ENCODE results near the gene DAW1. TPM values are rescaled to one million over a fixed set of nuclear protein-coding genes. Genes with fewer than 3 reads are reported as not detected.

DAW1 gene
- total and polyA plus RNA-seq, 10 of the 15 experiments (the other 5 are each of a cell fraction or from before 2014, with no cell fraction given) = 0.04 TPM; not detected in 9

DNA sequence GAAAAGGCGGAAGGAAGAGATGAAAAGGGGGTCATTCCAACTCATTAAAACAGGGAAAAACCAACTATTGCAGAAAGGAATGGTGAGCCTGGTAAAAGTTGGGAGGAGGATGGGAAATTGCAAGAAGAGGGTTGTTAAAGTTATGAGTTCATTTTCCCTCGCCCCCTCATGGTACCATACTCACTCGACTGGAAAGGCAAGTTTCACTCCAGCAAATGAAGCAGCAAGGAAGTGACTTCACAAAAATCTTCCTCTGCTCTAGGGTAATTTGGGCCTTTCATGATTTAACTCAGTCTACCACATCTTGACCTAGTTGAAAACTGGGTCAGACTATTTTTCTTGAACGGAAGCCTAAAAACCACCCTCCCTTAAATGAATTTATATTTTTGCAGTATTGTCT lies 22.8 kb upstream of the DAW1 start (continued):
- TF ChIP-seq TCF12 (IDR thresholded peaks at IDR 0.05; ENCODE audit: low read depth, low read length) = no peak

DNA sequence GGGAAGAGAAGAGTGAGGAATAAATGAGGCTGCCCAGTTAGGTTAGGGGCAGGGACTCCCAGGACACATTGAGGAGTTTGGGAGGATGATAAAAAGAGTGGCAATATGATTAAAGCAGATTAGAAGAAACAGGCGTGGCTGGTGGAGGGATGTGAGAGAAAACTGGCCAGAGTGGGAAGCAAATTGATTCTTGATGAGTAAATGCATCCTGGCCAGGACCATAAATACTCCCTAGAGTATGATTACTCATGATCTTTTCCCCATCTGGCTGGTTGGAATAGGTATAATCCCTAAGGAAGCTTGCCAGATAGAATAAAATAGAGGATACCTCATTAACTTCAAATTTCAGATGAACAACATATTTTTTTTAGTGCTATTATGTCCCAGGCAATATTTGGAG lies 21.5 kb upstream of the DAW1 start:
- H3K36me3 ChIP-seq (ENCODE audit: control insufficient read depth in 2 of 2, insufficient read depth in 2 of 2, low read length in 1 of 2) = no peaks in the 10 kb centered on the region
- no peaks in the 10 kb centered on the region for H3K79me2 ChIP-seq (ENCODE audit: control insufficient read depth, insufficient read depth, low read length)
- no peaks in the 10 kb centered on the region; the same call in 2 of the 3 replicates for H3K9me3 ChIP-seq (replicated peaks; ENCODE audit: control insufficient read depth, insufficient read depth, low read length)
- BruUV-seq (replicated peaks) = no TSS peak
- H3K4me1 ChIP-seq (ENCODE audit: control insufficient read depth, insufficient read depth, low read length) = peaks cover 8% of the 10 kb centered on the region; the same call in 1 of the 2 replicates
- in situ Hi-C loops (cut with MboI) = no loop called here
- intact Hi-C loops (cut with micrococcal nuclease; ENCODE audit: unreplicated experiment) = loop anchor here (2.0 to 10.0 kb wide), 5 partner anchors 35 to 525 kb away; partner anchors contain the start of gene MFF
- H3K27me3 ChIP-seq (replicated peaks in 1 of 2; ENCODE audit: control insufficient read depth in 2 of 2, insufficient read depth in 2 of 2, low read length in 1 of 2) = no peaks in the 10 kb centered on the region
- ChIA-PET SMC1A (ENCODE audit: uncharacterized antibody, unreplicated experiment) (interaction anchor here (0.6 to 0.9 kb wide), 2 partner anchors 58 to 70 kb away, joined by 3 read pairs; no protein-coding TSS in a partner anchor), RAD21 (ENCODE audit: unreplicated experiment) (interaction anchor here (0.9 kb wide), 1 partner anchor 8 kb away, joined by 5 read pairs; no protein-coding TSS in a partner anchor), POLR2A (no interaction called here), CTCF (no interaction called here)
- DNase-seq (ENCODE audit: low read depth, low spot score) (no peak), FAIRE-seq (no peak), ATAC-seq (no peak)
- TF ChIP-seq DPF2 (IDR thresholded peaks at IDR 0.05) (no peak), POLR2A (IDR thresholded peaks at IDR 0.05; ENCODE audit: low read depth, low read length) (no peak), MTA2 (IDR thresholded peaks at IDR 0.05; ENCODE audit: low read depth) (no peak), ZNF207 (IDR thresholded peaks at IDR 0.05; ENCODE audit: borderline replicate concordance) (no peak), TAF1 (IDR thresholded peaks at IDR 0.05; ENCODE audit: borderline replicate concordance, low read depth, low read length) (no peak)
- no peak overlapping the region for H3K9ac ChIP-seq (ENCODE audit: control insufficient read depth, insufficient read depth, low read length)
- WGBS (ENCODE audit: insufficient coverage, insufficient replicate concordance, low lambda C conversion rate, missing lambda C conversion rate) = 67% methylated on average over 1 of the region's 1 CpG
- H3K4me3 ChIP-seq = no peak overlapping the region
- no peak overlapping the region for H3K4me2 ChIP-seq (ENCODE audit: control insufficient read depth, insufficient read depth)
- H4K20me1 ChIP-seq (ENCODE audit: control insufficient read depth, insufficient read depth) = no peaks in the 10 kb centered on the region
- H2AFZ ChIP-seq (ENCODE audit: control insufficient read depth, low read depth, low read length) = no peak overlapping the region
- no peak overlapping the region for H3K27ac ChIP-seq (ENCODE audit: control insufficient read depth, insufficient read depth)

DNA sequence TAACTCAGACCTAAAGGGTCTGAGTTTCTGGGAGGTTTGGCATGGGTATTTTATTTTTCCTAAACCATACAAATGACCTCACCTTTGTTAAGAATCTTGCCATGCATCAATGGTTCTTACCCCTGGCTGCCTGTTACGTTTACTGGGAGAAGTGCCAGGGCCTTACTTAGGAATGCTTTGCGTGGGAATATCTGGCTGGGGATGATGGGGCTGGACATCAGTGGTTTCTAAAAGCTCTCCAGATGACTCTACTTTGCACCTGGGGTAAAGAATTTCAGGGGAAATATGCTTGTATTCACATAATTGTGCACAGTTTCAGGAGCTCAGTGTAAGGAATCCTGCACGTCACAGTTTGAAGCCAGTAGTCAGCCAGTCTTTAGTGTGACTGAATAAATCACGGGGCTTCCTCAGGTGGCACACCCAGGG lies 18.2 kb upstream of the DAW1 start:
- Histone ChIP-seq H3K27me3 (replicated peaks in 1 of 2; ENCODE audit: control insufficient read depth in 2 of 2, insufficient read depth in 2 of 2, low read length in 1 of 2) (no peaks in the 10 kb centered on the region), H3K36me3 (ENCODE audit: control insufficient read depth in 2 of 2, insufficient read depth in 2 of 2, low read length in 1 of 2) (no peaks in the 10 kb centered on the region), H3K9ac (ENCODE audit: control insufficient read depth, insufficient read depth, low read length) (no peak overlapping the region), H3K4me3 (no peak overlapping the region), H3K79me2 (ENCODE audit: control insufficient read depth, insufficient read depth, low read length) (no peaks in the 10 kb centered on the region), H3K4me2 (ENCODE audit: control insufficient read depth, insufficient read depth) (no peak overlapping the region), H3K9me3 (replicated peaks; ENCODE audit: control insufficient read depth, insufficient read depth, low read length) (no peaks in the 10 kb centered on the region; the same call in 1 of the 3 replicates), H2AFZ (ENCODE audit: control insufficient read depth, low read depth, low read length) (no peak overlapping the region), H3K27ac (ENCODE audit: control insufficient read depth, insufficient read depth) (no peak overlapping the region), H3K4me1 (ENCODE audit: control insufficient read depth, insufficient read depth, low read length) (no peaks in the 10 kb centered on the region; the same call in 1 of the 2 replicates), H4K20me1 (ENCODE audit: control insufficient read depth, insufficient read depth) (no peaks in the 10 kb centered on the region)
- intact Hi-C loops (cut with micrococcal nuclease; ENCODE audit: unreplicated experiment) (loop anchor here (10.0 kb wide), 1 partner anchor 448 kb away; no protein-coding TSS in a partner anchor), in situ Hi-C loops (cut with MboI) (no loop called here)
- BruUV-seq (replicated peaks) = no TSS peak
- no peak for ATAC-seq
- POLR2A ChIA-PET = interaction anchor here (0.9 to 1.8 kb wide), 5 partner anchors 34 to 525 kb away, joined by 3 to 5 read pairs (median 4); no protein-coding TSS in a partner anchor
- 33% methylated on average over 4 of the region's 4 CpGs for WGBS (ENCODE audit: insufficient coverage, insufficient replicate concordance, low lambda C conversion rate, missing lambda C conversion rate)
- RAD21 ChIA-PET (ENCODE audit: unreplicated experiment) = interaction anchor here (1.2 to 2.4 kb wide), 4 partner anchors 9 to 70 kb away, joined by 3 to 8 read pairs (median 4); no protein-coding TSS in a partner anchor
- no peak for FAIRE-seq
- SMC1A ChIA-PET (ENCODE audit: uncharacterized antibody, unreplicated experiment) = interaction anchor here (0.8 to 7.8 kb wide), 10 partner anchors 9 to 79 kb away, joined by 3 to 62 read pairs (median 5); no protein-coding TSS in a partner anchor
- DNase-seq (ENCODE audit: low read depth, low spot score) = no peak
- CTCF ChIA-PET = interaction anchor here (1.2 to 2.1 kb wide), 5 partner anchors 10 to 194 kb away, joined by 3 to 12 read pairs (median 10); partner anchors contain the start of gene CCL20
- TF ChIP-seq NFIC (IDR thresholded peaks at IDR 0.05; ENCODE audit: low read depth, low read length) = peak; percentile 60; the same call in 1 of the 2 replicates
- TF ChIP-seq SKIL (IDR thresholded peaks at IDR 0.05; ENCODE audit: low read depth, poor library complexity, severe bottlenecking) = no peak
- 0 out of 2 replicates have a peak, but pooled peaks have one; percentile 12 for TF ChIP-seq RUNX3 (IDR thresholded peaks at IDR 0.05; ENCODE audit: low read length)
- TF ChIP-seq, protein P1, sequence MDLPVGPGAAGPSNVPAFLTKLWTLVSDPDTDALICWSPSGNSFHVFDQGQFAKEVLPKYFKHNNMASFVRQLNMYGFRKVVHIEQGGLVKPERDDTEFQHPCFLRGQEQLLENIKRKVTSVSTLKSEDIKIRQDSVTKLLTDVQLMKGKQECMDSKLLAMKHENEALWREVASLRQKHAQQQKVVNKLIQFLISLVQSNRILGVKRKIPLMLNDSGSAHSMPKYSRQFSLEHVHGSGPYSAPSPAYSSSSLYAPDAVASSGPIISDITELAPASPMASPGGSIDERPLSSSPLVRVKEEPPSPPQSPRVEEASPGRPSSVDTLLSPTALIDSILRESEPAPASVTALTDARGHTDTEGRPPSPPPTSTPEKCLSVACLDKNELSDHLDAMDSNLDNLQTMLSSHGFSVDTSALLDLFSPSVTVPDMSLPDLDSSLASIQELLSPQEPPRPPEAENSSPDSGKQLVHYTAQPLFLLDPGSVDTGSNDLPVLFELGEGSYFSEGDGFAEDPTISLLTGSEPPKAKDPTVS (IDR thresholded peaks at IDR 0.05; ENCODE audit: low read depth, low read length) = no peak
- TF ChIP-seq, protein P2, sequence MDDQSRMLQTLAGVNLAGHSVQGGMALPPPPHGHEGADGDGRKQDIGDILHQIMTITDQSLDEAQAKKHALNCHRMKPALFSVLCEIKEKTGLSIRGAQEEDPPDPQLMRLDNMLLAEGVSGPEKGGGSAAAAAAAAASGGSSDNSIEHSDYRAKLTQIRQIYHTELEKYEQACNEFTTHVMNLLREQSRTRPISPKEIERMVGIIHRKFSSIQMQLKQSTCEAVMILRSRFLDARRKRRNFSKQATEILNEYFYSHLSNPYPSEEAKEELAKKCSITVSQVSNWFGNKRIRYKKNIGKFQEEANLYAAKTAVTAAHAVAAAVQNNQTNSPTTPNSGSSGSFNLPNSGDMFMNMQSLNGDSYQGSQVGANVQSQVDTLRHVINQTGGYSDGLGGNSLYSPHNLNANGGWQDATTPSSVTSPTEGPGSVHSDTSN (IDR thresholded peaks at IDR 0.05; ENCODE audit: insufficient replicate concordance, low read depth, low read length) = no peak

Measured in GM12878 (cell line).